A549 (cell line): ENCODE results near the gene NAV2.

ENCODE experiments used
- CEBPB ChIP-seq, 2 experiments: fragments of >200 bp in 1 of 2; sonication (Bioruptor Twin) in 1 of 2; formaldehyde crosslinking in 1 of 2; IDR thresholded peaks; 2 replicates each; pipeline ENCODE4 v1.6.1; 2012 to 2016
- CTCF ChIP-seq: fragments of >200 bp; sonication (Bioruptor Twin); formaldehyde crosslinking; IDR thresholded peaks from 3 replicates; pipeline ENCODE4 v1.5.1; 2016
- EHMT2 ChIP-seq: fragments of 200-600 bp; sonication (generic); IDR thresholded peaks from 2 replicates; pipeline ENCODE4 v1.6.1; 2016; ENCODE audit warnings: antibody characterized with exemption, low read depth, mild to moderate bottlenecking, moderate library complexity
- HMGXB4 ChIP-seq: fragments of 250-450 bp; sonication (Bioruptor Pico); IDR thresholded peaks from 2 replicates; pipeline ENCODE4 v1.5.0; 2021; ENCODE audit warnings: mild to moderate bottlenecking, moderate library complexity, borderline replicate concordance
- MYC ChIP-seq: IDR thresholded peaks from 2 replicates; pipeline ENCODE4 v1.6.1; 2012; ENCODE audit warnings: mild to moderate bottlenecking, inconsistent platforms, low read length, improper control_type of control experiment, borderline replicate concordance
- POLR2A ChIP-seq: IDR thresholded peaks from 2 replicates; pipeline ENCODE4 v1.6.1; 2012; ENCODE audit warnings: mild to moderate bottlenecking, low read length

GRCh38 chr11:19788435-19788834 is 75.8 kb downstream of the NAV2 start:
- no peak for TF ChIP-seq POLR2A
- TF ChIP-seq CTCF = no peak
- no peak for TF ChIP-seq EHMT2
- no peak for TF ChIP-seq HMGXB4 (CRISPR knock-in tag)
- no peak for TF ChIP-seq MYC
- TF ChIP-seq CEBPB (IDR thresholded peaks at IDR 0.05) = no peak
